GM23248 (cell line): ENCODE results near the gene PARP9.

Experiments
- EZH2 ChIP-seq: fragments of 200-600 bp; sonication (generic); IDR thresholded peaks from 2 replicates; pipeline ENCODE4 v1.6.1; 2018; ENCODE audit warnings: antibody characterized with exemption, mild to moderate bottlenecking; ENCODE audit not compliant: insufficient read depth, poor library complexity, severe bottlenecking
- EZH2phosphoT487 ChIP-seq: fragments of 200-600 bp; sonication (generic); IDR thresholded peaks from 2 replicates; pipeline ENCODE4 v1.6.1; 2018; ENCODE audit warnings: antibody characterized with exemption, moderate library complexity, mild to moderate bottlenecking, low read depth; ENCODE audit not compliant: insufficient read depth

DNA sequence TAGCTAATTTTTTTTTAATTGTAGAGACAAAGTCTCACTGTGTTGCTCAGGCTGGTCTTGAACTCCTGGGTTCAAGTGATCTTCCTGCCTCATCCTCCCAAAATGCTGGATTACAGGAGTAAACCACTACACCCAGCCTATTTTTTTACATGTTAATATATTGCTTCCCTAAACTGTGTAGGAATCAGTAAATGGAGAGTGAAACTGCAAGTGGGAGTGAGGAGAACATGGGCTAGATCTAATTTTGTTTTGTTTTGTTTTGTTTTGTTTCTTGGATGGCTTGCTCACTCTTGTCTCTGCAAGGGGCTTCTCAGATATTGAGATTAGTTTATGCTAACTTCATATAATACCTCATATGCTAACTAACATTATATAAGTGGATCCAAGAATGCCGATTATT lies 44.8 kb upstream of the PARP9 start:
- TF ChIP-seq EZH2phosphoT487: no peak
- no peak for TF ChIP-seq EZH2
